ENCODE data around the gene NFX1. TPM values are rescaled to one million over a fixed set of nuclear protein-coding genes. Genes with fewer than 3 reads are reported as not detected.
A peak's percentile ranks its signal among the peaks of the same experiment; 100 is the strongest.
"Not testable (repeated sequence)": the region's sequence is repeated elsewhere in the genome, so short reads cannot be mapped to it uniquely, and the experiment has no call there.

Gene NFX1
- total and polyA plus RNA-seq, 9 of the 15 experiments (the other 6 are each of a cell fraction or from before 2014, with no cell fraction given), result 8.8 to 38.9 (median 26.8) TPM

- H3K9me3 ChIP-seq (replicated peaks; ENCODE audit: control insufficient read depth, insufficient read depth, low read depth, low read length), result not testable (repeated sequence)
These were observed 108.7 kb downstream of the NFX1 start for GRCh38 chr9:33399047-33399446.

DNA sequence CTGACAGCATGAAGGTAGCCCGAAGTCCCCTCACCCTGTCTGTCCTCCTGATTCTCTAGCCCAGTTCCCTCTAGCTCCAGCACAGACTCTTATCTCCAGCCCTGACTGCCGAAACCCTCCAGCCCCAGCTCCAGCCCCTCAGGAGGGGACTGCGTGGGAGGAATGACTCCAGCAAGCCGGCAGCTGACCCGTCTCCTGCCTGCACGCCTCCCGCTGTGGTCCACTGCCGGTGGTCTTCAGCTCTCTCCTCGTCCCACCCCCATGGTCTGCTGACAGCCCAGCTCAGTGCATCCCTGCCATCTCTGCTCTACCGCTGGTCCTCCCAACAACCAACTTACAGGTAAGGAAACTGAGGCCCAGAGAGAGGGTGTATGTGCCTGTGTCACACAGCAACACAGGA, 111.5 kb downstream of the NFX1 start:
- H3K79me2 ChIP-seq (ENCODE audit: control insufficient read depth, insufficient read depth, low read length); H3K9ac ChIP-seq (ENCODE audit: insufficient read depth in 1 of 2, low read depth in 2 of 2, low read length in 2 of 2); H3K4me2 ChIP-seq (ENCODE audit: insufficient read depth, low read length); H3K9me1 ChIP-seq (ENCODE audit: control insufficient read depth, insufficient read depth, low read length); H3K27me3 ChIP-seq (ENCODE audit: control insufficient read depth in 2 of 2, insufficient read depth in 2 of 2, low read length in 2 of 2); ATAC-seq; H3K36me3 ChIP-seq (ENCODE audit: control insufficient read depth, insufficient read depth, low read length); BruUV-seq (replicated peaks); H2AFZ ChIP-seq (ENCODE audit: low read depth, low read length); H4K20me1 ChIP-seq (replicated peaks; ENCODE audit: control insufficient read depth, insufficient read depth, low read length); FAIRE-seq; POLR2A ChIA-PET; CTCF ChIA-PET (ENCODE audit: low intra/inter-chr PET ratio); H3K9me3 ChIP-seq (replicated peaks; ENCODE audit: control insufficient read depth, insufficient read depth, low read depth, low read length); H3K27ac ChIP-seq (ENCODE audit: extremely low read depth, low read depth, low read length); H3K4me3 ChIP-seq: not testable (repeated sequence)
- TF ChIP-seq EGR1 (conservative IDR thresholded peaks at IDR 0.05), result peak; percentile 62; the same call in 1 of the 2 replicates
- peak in 1 of 4 experiments; percentile 22 for DNase-seq (ENCODE audit: extremely low read depth in 1 of 4, low spot score in 3 of 4)
- intact Hi-C loops (cut with micrococcal nuclease), result loop anchor here (2.0 to 10.0 kb wide), 2 partner anchors 45 to 223 kb away; partner anchors contain the start of gene AQP3
- H3K4me1 ChIP-seq (replicated peaks in 1 of 2; ENCODE audit: control insufficient read depth in 2 of 2, insufficient read depth in 2 of 2, low read length in 2 of 2), result peaks cover 2 to 30% of the 10 kb centered on the region in 2 experiments; a peak in 2 of 5 replicates
- in situ Hi-C loops (cut with MboI), result loop anchor here (10.0 kb wide), 1 partner anchor 63 kb away; no protein-coding TSS in a partner anchor
- WGBS (ENCODE audit: insufficient coverage, low coverage, missing lambda C conversion rate), result no CpG with 5 or more reads among the region's 10 CpGs

More at GRCh38 chr9:33399047-33399446, 108.7 kb downstream of the NFX1 start:
- H3K79me2 ChIP-seq (ENCODE audit: control insufficient read depth, insufficient read depth, low read length); H3K4me2 ChIP-seq (ENCODE audit: insufficient read depth, low read length); FAIRE-seq; ATAC-seq; H3K36me3 ChIP-seq (ENCODE audit: control insufficient read depth, insufficient read depth, low read length); H3K9me1 ChIP-seq (ENCODE audit: control insufficient read depth, insufficient read depth, low read length); H3K27ac ChIP-seq (ENCODE audit: extremely low read depth, low read depth, low read length); DNase-seq (ENCODE audit: extremely low read depth in 1 of 4, low spot score in 3 of 4); H2AFZ ChIP-seq (ENCODE audit: low read depth, low read length); CTCF ChIA-PET (ENCODE audit: low intra/inter-chr PET ratio); intact Hi-C loops (cut with micrococcal nuclease); H3K27me3 ChIP-seq (ENCODE audit: control insufficient read depth in 2 of 2, insufficient read depth in 2 of 2, low read length in 2 of 2); H3K9ac ChIP-seq (ENCODE audit: insufficient read depth in 1 of 2, low read depth in 2 of 2, low read length in 2 of 2); H4K20me1 ChIP-seq (replicated peaks; ENCODE audit: control insufficient read depth, insufficient read depth, low read length); BruUV-seq (replicated peaks); in situ Hi-C loops (cut with MboI); POLR2A ChIA-PET; H3K4me3 ChIP-seq: not testable (repeated sequence)
- WGBS (ENCODE audit: insufficient coverage, low coverage, missing lambda C conversion rate), result 49% methylated on average over 4 of the region's 4 CpGs
- TF ChIP-seq HMBOX1 (IDR thresholded peaks at IDR 0.05), result peak; percentile 61; the same call in 1 of the 2 replicates
- H3K4me1 ChIP-seq (replicated peaks in 1 of 2; ENCODE audit: control insufficient read depth in 2 of 2, insufficient read depth in 2 of 2, low read length in 2 of 2), result peaks cover 2 to 23% of the 10 kb centered on the region in 2 experiments; a peak in 3 of 5 replicates

GRCh38 chr9:33402371-33402770, 112.1 kb downstream of the NFX1 start, which contains the start of gene AQP7:
Gene AQP7, minus strand, starts transcription at chr9:33402568. Its CDS starts 1,306 bp downstream, at chr9:33401262.
- FAIRE-seq; ATAC-seq; H3K9me3 ChIP-seq (replicated peaks; ENCODE audit: control insufficient read depth, insufficient read depth, low read depth, low read length); CTCF ChIA-PET (ENCODE audit: low intra/inter-chr PET ratio); BruUV-seq (replicated peaks); H3K27me3 ChIP-seq (ENCODE audit: control insufficient read depth in 2 of 2, insufficient read depth in 2 of 2, low read length in 2 of 2); H3K4me3 ChIP-seq; H3K4me2 ChIP-seq (ENCODE audit: insufficient read depth, low read length); H3K79me2 ChIP-seq (ENCODE audit: control insufficient read depth, insufficient read depth, low read length); H3K27ac ChIP-seq (ENCODE audit: extremely low read depth, low read depth, low read length); H3K36me3 ChIP-seq (ENCODE audit: control insufficient read depth, insufficient read depth, low read length); H4K20me1 ChIP-seq (replicated peaks; ENCODE audit: control insufficient read depth, insufficient read depth, low read length); H3K9me1 ChIP-seq (ENCODE audit: control insufficient read depth, insufficient read depth, low read length); DNase-seq (ENCODE audit: extremely low read depth in 1 of 4, low spot score in 3 of 4): not testable (repeated sequence)
- POLR2A ChIA-PET, result interaction anchor here (0.6 kb wide), 1 partner anchor 345 kb away, joined by 3 read pairs; no protein-coding TSS in a partner anchor
- intact Hi-C loops (cut with micrococcal nuclease), result loop anchor here (2.0 to 10.0 kb wide), 2 partner anchors 44 to 222 kb away; partner anchors contain the start of gene AQP3
- in situ Hi-C loops (cut with MboI), result loop anchor here (10.0 kb wide), 1 partner anchor 62 kb away; no protein-coding TSS in a partner anchor
- WGBS (ENCODE audit: insufficient coverage, low coverage, missing lambda C conversion rate), result 84% methylated on average over 7 of the region's 10 CpGs
- Histone ChIP-seq H3K9ac (ENCODE audit: insufficient read depth in 1 of 2, low read depth in 2 of 2, low read length in 2 of 2) (peak within 1 kb of the TSS in 1 of 2 experiments; percentile 43; a peak in 3 of 4 replicates), H3K4me1 (replicated peaks in 1 of 2; ENCODE audit: control insufficient read depth in 2 of 2, insufficient read depth in 2 of 2, low read length in 2 of 2) (peaks cover 2 to 30% of the 10 kb centered on the region in 2 experiments; a peak in 2 of 5 replicates), H2AFZ (ENCODE audit: low read depth, low read length) (peak within 1 kb of the TSS; percentile 87)

Measured in K562 (cell line).